DND-41 (cell line): ENCODE data around the gene IL17RB.

ENCODE experiments used
- ATAC-seq: fragments of 200-7000 bp; cut with Tn5 transposase; 3 replicates; pipeline ENCODE4 v1.9.1; 2021; ENCODE audit warnings: low read depth; ENCODE audit not compliant: insufficient read depth
- DNase-seq: peaks from one replicate; pipeline ENCODE4 v3.0.0-alpha.2; 2020
- H2AFZ ChIP-seq: 2 replicates; pipeline ENCODE4 v1.6.0; 2012; ENCODE audit warnings: low read depth, low read length
- H3K27ac ChIP-seq: 2 replicates; pipeline ENCODE4 v1.5.1; 2012; ENCODE audit warnings: low read length, inconsistent platforms
- H3K27me3 ChIP-seq: fragments of 200-600 bp; sonication (generic); 2 replicates; pipeline ENCODE4 v1.6.0; 2012; ENCODE audit warnings: low read length, mild to moderate bottlenecking, inconsistent platforms; ENCODE audit not compliant: insufficient read depth, poor library complexity
- H3K36me3 ChIP-seq: 2 replicates; pipeline ENCODE4 v1.5.1; 2012; ENCODE audit warnings: low read length, inconsistent platforms; ENCODE audit not compliant: insufficient read depth
- H3K4me1 ChIP-seq: 2 replicates; pipeline ENCODE4 v1.5.1; 2012; ENCODE audit warnings: mild to moderate bottlenecking, low read length; ENCODE audit not compliant: insufficient read depth
- H3K4me2 ChIP-seq: 2 replicates; pipeline ENCODE4 v1.6.0; 2012; ENCODE audit warnings: mild to moderate bottlenecking, moderate library complexity, low read length, inconsistent platforms; ENCODE audit not compliant: insufficient read depth
- H3K4me3 ChIP-seq, 2 experiments: fragments of 200-600 bp in 1 of 2; shearing (Covaris generic) in 1 of 2; 2 replicates each; pipeline ENCODE4 v1.5.1; 2012 to 2016; ENCODE audit warnings: inconsistent platforms in 2 of 2, low read length in 2 of 2, mild to moderate bottlenecking in 2 of 2, low read depth in 1 of 2, moderate library complexity in 1 of 2
- H3K79me2 ChIP-seq: 2 replicates; pipeline ENCODE4 v1.6.0; 2012; ENCODE audit warnings: low read length, inconsistent platforms; ENCODE audit not compliant: insufficient read depth
- H3K9ac ChIP-seq: 2 replicates; pipeline ENCODE4 v1.6.0; 2012; ENCODE audit warnings: low read depth, mild to moderate bottlenecking, inconsistent platforms, low read length, moderate library complexity
- H3K9me3 ChIP-seq: 2 replicates; pipeline ENCODE4 v1.5.1; 2012; ENCODE audit warnings: low read length, moderate library complexity, mild to moderate bottlenecking, inconsistent platforms; ENCODE audit not compliant: insufficient read depth, severe bottlenecking
- H4K20me1 ChIP-seq: 2 replicates; pipeline ENCODE4 v1.6.0; 2012; ENCODE audit warnings: low read length; ENCODE audit not compliant: insufficient read depth
- EZH2 ChIP-seq: IDR thresholded peaks from 3 replicates; pipeline ENCODE4 v1.6.1; 2012; ENCODE audit warnings: borderline replicate concordance, low read depth, mild to moderate bottlenecking, moderate library complexity, low read length, inconsistent platforms; ENCODE audit not compliant: severe bottlenecking
- TF ChIP-seq, protein P1 (sequence below): IDR thresholded peaks from 2 replicates; pipeline ENCODE4 v1.5.1; 2012; ENCODE audit warnings: borderline replicate concordance, low read length, moderate library complexity, mild to moderate bottlenecking; ENCODE audit not compliant: poor library complexity, severe bottlenecking; ENCODE audit errors: extremely low read depth

Gene IL17RB

GRCh38 chr3:53826048-53826447 lies 20.3 kb upstream of the IL17RB start:
- Histone ChIP-seq H3K4me1 (no peaks in the 10 kb centered on the region), H3K9me3 (no peaks in the 10 kb centered on the region), H3K27ac (no peak overlapping the region), H3K36me3 (no peaks in the 10 kb centered on the region), H4K20me1 (no peaks in the 10 kb centered on the region), H2AFZ (no peak overlapping the region), H3K9ac (no peak overlapping the region), H3K4me3 (no peak overlapping the region), H3K27me3 (peaks cover 7% of the 10 kb centered on the region), H3K4me2 (no peak overlapping the region), H3K79me2 (no peaks in the 10 kb centered on the region)
- TF ChIP-seq, protein P1, sequence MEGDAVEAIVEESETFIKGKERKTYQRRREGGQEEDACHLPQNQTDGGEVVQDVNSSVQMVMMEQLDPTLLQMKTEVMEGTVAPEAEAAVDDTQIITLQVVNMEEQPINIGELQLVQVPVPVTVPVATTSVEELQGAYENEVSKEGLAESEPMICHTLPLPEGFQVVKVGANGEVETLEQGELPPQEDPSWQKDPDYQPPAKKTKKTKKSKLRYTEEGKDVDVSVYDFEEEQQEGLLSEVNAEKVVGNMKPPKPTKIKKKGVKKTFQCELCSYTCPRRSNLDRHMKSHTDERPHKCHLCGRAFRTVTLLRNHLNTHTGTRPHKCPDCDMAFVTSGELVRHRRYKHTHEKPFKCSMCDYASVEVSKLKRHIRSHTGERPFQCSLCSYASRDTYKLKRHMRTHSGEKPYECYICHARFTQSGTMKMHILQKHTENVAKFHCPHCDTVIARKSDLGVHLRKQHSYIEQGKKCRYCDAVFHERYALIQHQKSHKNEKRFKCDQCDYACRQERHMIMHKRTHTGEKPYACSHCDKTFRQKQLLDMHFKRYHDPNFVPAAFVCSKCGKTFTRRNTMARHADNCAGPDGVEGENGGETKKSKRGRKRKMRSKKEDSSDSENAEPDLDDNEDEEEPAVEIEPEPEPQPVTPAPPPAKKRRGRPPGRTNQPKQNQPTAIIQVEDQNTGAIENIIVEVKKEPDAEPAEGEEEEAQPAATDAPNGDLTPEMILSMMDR = no peak
- no peak for TF ChIP-seq EZH2
- no peak for DNase-seq
- ATAC-seq = no peak

DNA sequence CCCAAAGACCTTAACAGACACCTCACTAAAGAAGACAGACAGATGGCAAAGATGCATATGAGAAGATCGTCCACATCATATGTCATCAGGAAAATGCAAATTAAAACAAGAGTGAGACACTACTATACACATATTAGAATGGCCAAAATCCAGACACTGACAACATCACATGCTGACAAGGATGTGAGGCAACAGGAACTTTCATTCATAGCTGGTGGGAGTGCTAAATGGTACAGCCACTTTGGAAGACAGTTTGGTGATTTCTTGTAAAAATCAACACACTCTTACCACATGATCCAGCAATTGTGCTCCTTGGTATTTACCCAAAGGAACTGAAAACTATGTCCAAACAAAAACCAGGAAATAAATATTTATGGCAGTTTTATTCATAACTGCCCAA lies 17.8 kb upstream of the IL17RB start:
- no peak overlapping the region for H3K4me3 ChIP-seq
- ATAC-seq (no peak), DNase-seq (no peak)
- no peaks in the 10 kb centered on the region for H3K79me2 ChIP-seq
- no peaks in the 10 kb centered on the region for H4K20me1 ChIP-seq
- H3K36me3 ChIP-seq = no peaks in the 10 kb centered on the region
- H3K27ac ChIP-seq = no peak overlapping the region
- H3K9me3 ChIP-seq = no peaks in the 10 kb centered on the region
- no peaks in the 10 kb centered on the region for H3K4me1 ChIP-seq
- no peak overlapping the region for H2AFZ ChIP-seq
- H3K4me2 ChIP-seq = no peak overlapping the region
- TF ChIP-seq, protein P1 = no peak
- TF ChIP-seq EZH2 = no peak
- peaks cover 7% of the 10 kb centered on the region for H3K27me3 ChIP-seq
- H3K9ac ChIP-seq = no peak overlapping the region

DNA sequence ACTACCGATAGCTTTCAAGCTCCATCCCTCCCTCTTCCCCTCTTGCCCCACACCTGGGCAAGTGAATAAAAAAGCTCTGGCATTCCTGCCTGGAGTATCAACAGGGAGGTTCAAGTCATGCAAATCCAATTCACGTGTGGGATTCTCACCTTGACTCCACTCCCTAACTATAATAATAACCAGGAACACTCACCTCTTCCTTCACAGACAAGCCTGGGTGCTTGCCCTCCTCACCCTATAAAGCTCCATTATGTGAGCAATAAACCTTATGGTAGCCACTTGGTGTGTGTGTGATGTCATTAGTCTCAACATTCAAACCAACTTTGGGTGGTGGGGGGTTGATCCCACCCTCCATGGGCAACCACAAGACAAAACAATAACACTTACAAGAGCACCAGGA lies 16.8 kb upstream of the IL17RB start:
- DNase-seq (no peak), ATAC-seq (no peak)
- H3K36me3 ChIP-seq = no peaks in the 10 kb centered on the region
- no peak overlapping the region for H2AFZ ChIP-seq
- H4K20me1 ChIP-seq = no peaks in the 10 kb centered on the region
- H3K4me2 ChIP-seq = no peak overlapping the region
- no peak overlapping the region for H3K9ac ChIP-seq
- H3K4me3 ChIP-seq = no peak overlapping the region
- H3K79me2 ChIP-seq = no peaks in the 10 kb centered on the region
- TF ChIP-seq, protein P1 = no peak
- TF ChIP-seq EZH2 = no peak
- peaks cover 7% of the 10 kb centered on the region for H3K27me3 ChIP-seq
- H3K27ac ChIP-seq = no peak overlapping the region
- no peaks in the 10 kb centered on the region for H3K9me3 ChIP-seq
- no peaks in the 10 kb centered on the region for H3K4me1 ChIP-seq

DNA sequence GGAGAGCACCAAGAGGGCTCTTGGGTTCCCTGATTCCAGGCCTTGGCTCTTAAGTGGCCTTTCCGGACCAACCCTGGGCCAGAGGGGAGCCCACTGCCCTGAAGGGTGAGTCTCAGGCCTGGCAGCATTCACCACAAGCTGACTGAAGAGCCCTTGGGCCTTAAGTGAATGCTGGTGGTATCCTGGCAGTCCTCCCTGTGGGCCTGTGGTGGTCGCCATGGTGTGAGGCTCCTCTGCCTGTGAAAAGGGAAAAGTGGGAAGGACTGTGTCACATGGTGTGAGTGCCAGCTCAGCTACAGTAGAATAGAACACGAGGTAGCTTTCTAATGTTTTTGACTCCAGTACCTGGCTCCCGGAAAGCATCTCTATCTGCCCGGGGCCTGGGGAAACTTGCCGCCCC lies 15.4 kb upstream of the IL17RB start:
- no peaks in the 10 kb centered on the region for H4K20me1 ChIP-seq
- no peak for DNase-seq
- no peak overlapping the region for H2AFZ ChIP-seq
- TF ChIP-seq, protein P1 = no peak
- TF ChIP-seq EZH2 = no peak
- no peaks in the 10 kb centered on the region for H3K79me2 ChIP-seq
- no peak for ATAC-seq
- no peaks in the 10 kb centered on the region for H3K4me1 ChIP-seq
- no peak overlapping the region for H3K4me3 ChIP-seq
- H3K27me3 ChIP-seq = peaks cover 2% of the 10 kb centered on the region
- no peak overlapping the region for H3K4me2 ChIP-seq
- no peaks in the 10 kb centered on the region for H3K36me3 ChIP-seq
- H3K9ac ChIP-seq = no peak overlapping the region
- no peaks in the 10 kb centered on the region for H3K9me3 ChIP-seq
- no peak overlapping the region for H3K27ac ChIP-seq
